ENCODE data around the gene SERPINB5.
"Not testable (repeated sequence)": the region's sequence is repeated elsewhere in the genome, so short reads cannot be mapped to it uniquely, and the experiment has no call there.

Gene SERPINB5

GRCh38 chr18:63447066-63447465 is 29.7 kb upstream of the SERPINB5 start:
- H3K4me3 ChIP-seq (IDR thresholded peaks at IDR 0.05; ENCODE audit: insufficient read depth, low read depth, low read length) = no peak overlapping the region
- no peak overlapping the region for H3K4me2 ChIP-seq
- no peaks in the 10 kb centered on the region for H3K27me3 ChIP-seq (ENCODE audit: insufficient read depth, low read depth)
- no peaks in the 10 kb centered on the region for H4K20me1 ChIP-seq (ENCODE audit: insufficient read depth)
- no peaks in the 10 kb centered on the region for H3K79me2 ChIP-seq (ENCODE audit: insufficient read depth, low read depth)
- no peak overlapping the region for H3K9ac ChIP-seq
- no peak overlapping the region for H3K27ac ChIP-seq
- H3K36me3 ChIP-seq (ENCODE audit: insufficient read depth) = no peaks in the 10 kb centered on the region
- no peak for TF ChIP-seq CTCF (conservative IDR thresholded peaks at IDR 0.05; ENCODE audit: low read depth, low read length)
- H2AFZ ChIP-seq (ENCODE audit: low read depth) = no peak overlapping the region
- no peaks in the 10 kb centered on the region for H3K4me1 ChIP-seq (ENCODE audit: low read depth, poor library complexity, severe bottlenecking)

GRCh38 chr18:63449426-63449825 is 27.3 kb upstream of the SERPINB5 start:
- Histone ChIP-seq H3K79me2 (ENCODE audit: insufficient read depth, low read depth) (no peaks in the 10 kb centered on the region), H3K27ac (no peak overlapping the region), H3K9ac (no peak overlapping the region), H3K4me1 (ENCODE audit: low read depth, poor library complexity, severe bottlenecking) (no peaks in the 10 kb centered on the region), H2AFZ (ENCODE audit: low read depth) (no peak overlapping the region), H3K4me2 (no peak overlapping the region), H3K4me3 (IDR thresholded peaks at IDR 0.05; ENCODE audit: insufficient read depth, low read depth, low read length) (no peak overlapping the region), H3K27me3 (ENCODE audit: insufficient read depth, low read depth) (no peaks in the 10 kb centered on the region), H3K36me3 (ENCODE audit: insufficient read depth) (no peaks in the 10 kb centered on the region), H4K20me1 (ENCODE audit: insufficient read depth) (no peaks in the 10 kb centered on the region)
- no peak for TF ChIP-seq CTCF (conservative IDR thresholded peaks at IDR 0.05; ENCODE audit: low read depth, low read length)

GRCh38 chr18:63451799-63452660 is 24.7 kb upstream of the SERPINB5 start:
- no peak overlapping the region for H3K27ac ChIP-seq
- no peaks in the 10 kb centered on the region for H3K27me3 ChIP-seq (ENCODE audit: insufficient read depth, low read depth)
- no peak overlapping the region for H3K9ac ChIP-seq
- no peaks in the 10 kb centered on the region for H3K79me2 ChIP-seq (ENCODE audit: insufficient read depth, low read depth)
- H3K4me2 ChIP-seq = no peak overlapping the region
- H4K20me1 ChIP-seq (ENCODE audit: insufficient read depth) = no peaks in the 10 kb centered on the region
- no peak for TF ChIP-seq CTCF (conservative IDR thresholded peaks at IDR 0.05; ENCODE audit: low read depth, low read length)
- H3K4me1 ChIP-seq (ENCODE audit: low read depth, poor library complexity, severe bottlenecking) = no peaks in the 10 kb centered on the region
- no peak overlapping the region for H2AFZ ChIP-seq (ENCODE audit: low read depth)
- no peak overlapping the region for H3K4me3 ChIP-seq (IDR thresholded peaks at IDR 0.05; ENCODE audit: insufficient read depth, low read depth, low read length)
- H3K36me3 ChIP-seq (ENCODE audit: insufficient read depth) = no peaks in the 10 kb centered on the region

GRCh38 chr18:63452751-63453150 is 24.0 kb upstream of the SERPINB5 start:
- not testable (repeated sequence) for H3K27ac ChIP-seq; H3K4me1 ChIP-seq (ENCODE audit: low read depth, poor library complexity, severe bottlenecking); H3K4me2 ChIP-seq; H3K36me3 ChIP-seq (ENCODE audit: insufficient read depth); H3K4me3 ChIP-seq (IDR thresholded peaks at IDR 0.05; ENCODE audit: insufficient read depth, low read depth, low read length); H4K20me1 ChIP-seq (ENCODE audit: insufficient read depth); H3K27me3 ChIP-seq (ENCODE audit: insufficient read depth, low read depth); H2AFZ ChIP-seq (ENCODE audit: low read depth); H3K79me2 ChIP-seq (ENCODE audit: insufficient read depth, low read depth); H3K9ac ChIP-seq

- H3K79me2 ChIP-seq (ENCODE audit: insufficient read depth, low read depth) = no peaks in the 10 kb centered on the region
- H3K27me3 ChIP-seq (ENCODE audit: insufficient read depth, low read depth) = no peaks in the 10 kb centered on the region
- no peaks in the 10 kb centered on the region for H3K36me3 ChIP-seq (ENCODE audit: insufficient read depth)
- no peak overlapping the region for H2AFZ ChIP-seq (ENCODE audit: low read depth)
- no peak overlapping the region for H3K9ac ChIP-seq
- no peaks in the 10 kb centered on the region for H4K20me1 ChIP-seq (ENCODE audit: insufficient read depth)
- no peak for TF ChIP-seq CTCF (conservative IDR thresholded peaks at IDR 0.05; ENCODE audit: low read depth, low read length)
- no peak overlapping the region for H3K4me3 ChIP-seq (IDR thresholded peaks at IDR 0.05; ENCODE audit: insufficient read depth, low read depth, low read length)
- no peak overlapping the region for H3K27ac ChIP-seq
- H3K4me2 ChIP-seq = no peak overlapping the region
- H3K4me1 ChIP-seq (ENCODE audit: low read depth, poor library complexity, severe bottlenecking) = no peaks in the 10 kb centered on the region
These were observed 22.3 kb upstream of the SERPINB5 start for GRCh38 chr18:63454497-63454896.
